Stimulated activated CD8-positive, alpha-beta memory T cell treated with anti-CD3 and anti-CD28 coated beads, Interleukin-15, amount 100 ng/mL, for 1 hour (primary cell): ENCODE results near the gene CYB5A.

Experiments used
- DNase-seq: peaks from one replicate; pipeline ENCODE4 v3.0.0-alpha.2; 2020; ENCODE audit warnings: low read depth

CYB5A gene

DNA sequence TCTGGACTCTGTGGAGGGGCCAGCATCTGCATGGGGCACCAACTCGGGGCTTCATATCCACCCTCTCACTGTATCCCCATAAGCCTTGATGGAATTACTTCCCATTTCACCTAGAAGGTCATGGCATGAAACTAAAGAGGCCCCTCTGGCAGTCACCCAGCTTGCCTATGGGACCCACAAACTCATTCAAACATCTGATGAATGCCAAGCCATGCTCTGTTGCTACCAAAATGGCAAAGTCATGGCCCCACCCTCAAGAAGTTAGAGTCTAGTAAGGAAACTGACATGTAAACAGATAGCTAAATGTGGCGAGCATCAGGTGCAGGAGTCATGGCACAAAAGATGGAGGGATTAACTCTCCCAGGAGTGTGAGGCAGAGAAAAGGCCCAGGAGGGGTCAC lies 14.5 kb downstream of the CYB5A start:
- no peak for DNase-seq

DNA sequence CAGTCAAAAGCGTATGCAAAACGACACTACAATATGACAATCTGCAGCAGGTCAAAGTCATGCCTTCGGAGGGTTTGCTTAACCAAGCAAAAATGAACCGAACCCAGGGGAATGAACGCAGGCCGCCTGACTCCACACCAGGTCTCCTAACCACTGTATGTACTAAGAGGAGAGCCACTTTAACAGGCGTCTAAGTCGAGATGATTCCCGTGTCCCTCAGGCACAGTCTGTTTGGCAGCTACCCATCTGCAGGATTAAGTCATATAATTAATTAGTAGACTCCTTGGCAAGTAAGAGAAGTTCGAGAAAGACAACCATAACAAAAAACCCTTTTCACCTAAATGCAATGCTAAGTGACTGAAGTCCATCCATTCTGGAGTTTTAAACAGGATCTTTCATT lies 15.2 kb downstream of the CYB5A start:
- DNase-seq, result no peak

DNA sequence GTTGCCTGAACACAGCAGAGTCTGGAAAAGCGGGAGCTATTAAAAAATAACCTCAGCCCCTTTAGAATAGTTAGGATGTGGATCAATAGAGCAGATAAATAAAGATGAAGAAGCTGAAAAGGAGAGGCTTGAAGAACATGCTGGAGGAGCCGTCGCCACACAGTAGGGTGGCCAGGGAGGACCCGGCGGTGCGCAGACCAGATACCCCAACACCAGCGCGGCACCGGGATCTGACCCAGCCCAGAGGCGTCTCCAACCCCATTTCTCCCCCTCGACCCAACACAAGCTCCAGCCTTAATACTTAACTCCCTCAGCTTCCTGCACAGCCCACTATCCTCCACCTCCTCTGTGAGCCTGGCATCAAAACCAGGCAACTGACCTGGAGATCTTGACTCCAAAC lies 16.0 kb downstream of the CYB5A start:
- no peak for DNase-seq

DNA sequence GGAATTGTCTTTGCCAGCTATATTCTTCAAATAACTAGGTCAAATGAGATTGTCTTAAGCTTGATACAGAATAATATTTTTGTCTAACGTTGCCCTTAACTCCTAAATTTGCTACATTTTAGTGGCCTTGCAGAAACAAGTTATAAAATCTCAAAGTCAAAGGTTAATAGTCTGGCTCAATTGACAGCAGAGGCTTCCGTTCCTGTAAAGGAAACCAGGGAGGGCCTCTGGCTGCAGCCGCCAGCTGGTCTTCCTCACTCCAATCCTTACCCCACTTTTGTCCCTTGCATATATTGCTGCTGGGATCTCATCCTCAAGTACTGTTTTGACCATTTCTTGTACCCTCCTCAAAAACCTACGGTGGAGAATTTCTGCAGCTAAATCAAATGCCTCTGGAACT lies 17.1 kb downstream of the CYB5A start:
- DNase-seq, result no peak

DNA sequence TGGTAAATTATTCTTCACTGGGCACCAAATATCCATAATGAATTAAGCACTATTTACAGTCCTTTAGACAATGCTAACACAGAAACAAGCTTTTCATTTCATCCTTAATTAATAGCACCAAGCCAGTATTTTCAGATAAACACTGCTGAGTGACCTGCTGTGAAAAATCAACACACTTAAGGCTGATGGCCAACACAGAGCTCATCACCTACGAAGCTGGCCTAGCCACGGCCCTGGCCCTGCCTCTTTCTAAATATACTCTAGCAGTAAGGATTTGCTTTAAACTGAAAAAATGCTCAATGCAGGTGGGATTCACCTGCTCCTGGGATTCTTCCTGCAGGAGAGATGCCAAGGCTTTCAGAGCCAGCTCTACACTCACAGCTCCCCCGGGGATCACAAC lies 18.4 kb downstream of the CYB5A start:
- no peak for DNase-seq

DNA sequence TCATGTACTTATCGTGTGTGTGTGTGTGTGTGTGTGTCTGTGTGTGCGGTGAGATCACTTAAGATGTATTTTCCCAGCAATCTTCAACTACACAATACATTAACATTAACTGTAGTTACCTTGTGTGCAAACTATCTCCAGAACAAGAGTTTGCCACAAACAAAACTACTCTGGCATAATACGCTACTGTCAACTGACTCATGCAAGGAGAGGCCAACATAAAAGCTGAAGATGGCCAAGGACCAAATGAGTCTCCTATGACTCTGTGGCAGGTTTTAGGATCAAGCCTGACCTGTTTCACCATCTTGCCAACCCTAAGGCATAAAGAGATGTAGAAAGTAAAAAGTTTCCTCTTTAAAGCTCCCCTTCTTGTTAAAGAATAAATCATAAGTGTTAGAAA lies 20.1 kb downstream of the CYB5A start:
- DNase-seq, result no peak

DNA sequence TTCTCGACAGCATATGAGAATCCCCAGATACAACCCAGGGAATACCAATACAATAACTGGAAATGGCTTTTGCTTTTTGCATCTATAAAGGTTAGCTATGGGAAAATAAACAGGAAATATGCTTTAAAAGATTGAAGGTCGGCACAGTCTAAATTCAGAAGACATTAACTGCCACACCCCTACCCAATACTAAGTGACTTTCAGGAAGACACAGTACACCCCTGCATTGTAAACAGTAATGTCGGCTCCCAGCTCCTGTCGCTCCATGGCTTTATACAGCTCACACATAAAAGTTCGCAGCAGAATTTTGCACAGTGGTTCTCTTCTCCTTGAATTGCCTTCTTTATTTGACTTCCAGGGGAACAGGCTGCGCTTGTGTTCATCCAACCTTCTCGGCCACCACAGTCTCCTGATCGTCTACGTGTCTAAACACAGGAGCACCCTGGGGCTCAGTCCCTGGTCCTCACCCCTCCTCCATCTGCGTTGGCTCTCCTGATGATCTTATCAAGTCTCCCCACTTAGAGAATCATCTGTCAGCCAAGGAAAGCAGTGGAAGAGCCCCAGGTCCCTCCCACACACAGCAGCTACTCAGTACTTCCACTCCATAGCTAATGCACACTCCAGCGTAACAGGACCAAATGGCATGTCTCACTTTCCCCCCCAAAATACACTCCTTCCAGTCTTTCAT lies 22.7 kb downstream of the CYB5A start:
- DNase-seq, result no peak

DNA sequence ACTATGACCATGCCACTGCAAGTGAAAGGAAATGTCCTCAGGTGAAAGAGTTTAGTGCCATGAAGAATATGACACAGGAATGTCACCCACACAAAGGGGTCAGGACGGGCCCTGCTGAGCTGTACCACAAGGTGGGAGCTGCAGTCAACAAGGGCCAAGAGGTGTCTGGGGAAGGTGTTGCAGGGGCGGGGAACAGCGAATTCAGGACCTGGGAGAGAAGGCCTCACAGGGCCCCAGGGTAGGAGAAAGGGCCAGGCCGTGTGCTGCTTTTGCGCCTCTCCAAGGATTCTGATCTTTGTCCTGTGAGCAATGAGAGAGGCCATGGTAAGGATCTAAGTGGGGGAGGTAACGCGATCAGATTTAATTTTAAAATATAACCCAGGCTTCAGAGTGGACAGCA lies 23.6 kb downstream of the CYB5A start:
- no peak for DNase-seq

DNA sequence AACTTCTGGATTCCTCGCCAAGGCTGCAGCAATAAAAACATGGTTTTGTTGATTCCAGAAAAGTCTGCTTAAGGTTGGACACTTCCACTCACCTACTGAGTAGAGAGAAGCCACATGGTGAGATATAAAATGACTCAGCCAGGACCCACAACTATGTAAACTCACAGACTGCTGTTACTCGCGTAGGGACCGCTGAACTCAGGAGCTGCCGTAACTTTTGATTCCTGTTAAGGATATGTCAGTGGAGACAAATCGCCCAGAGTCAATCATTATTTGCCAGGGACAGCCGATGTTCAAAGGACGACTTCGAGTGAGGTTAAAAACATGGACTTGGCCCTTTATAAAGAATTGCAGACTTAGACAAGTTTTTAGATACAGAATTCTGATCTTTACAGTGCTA lies 25.6 kb downstream of the CYB5A start:
- DNase-seq, result no peak

DNA sequence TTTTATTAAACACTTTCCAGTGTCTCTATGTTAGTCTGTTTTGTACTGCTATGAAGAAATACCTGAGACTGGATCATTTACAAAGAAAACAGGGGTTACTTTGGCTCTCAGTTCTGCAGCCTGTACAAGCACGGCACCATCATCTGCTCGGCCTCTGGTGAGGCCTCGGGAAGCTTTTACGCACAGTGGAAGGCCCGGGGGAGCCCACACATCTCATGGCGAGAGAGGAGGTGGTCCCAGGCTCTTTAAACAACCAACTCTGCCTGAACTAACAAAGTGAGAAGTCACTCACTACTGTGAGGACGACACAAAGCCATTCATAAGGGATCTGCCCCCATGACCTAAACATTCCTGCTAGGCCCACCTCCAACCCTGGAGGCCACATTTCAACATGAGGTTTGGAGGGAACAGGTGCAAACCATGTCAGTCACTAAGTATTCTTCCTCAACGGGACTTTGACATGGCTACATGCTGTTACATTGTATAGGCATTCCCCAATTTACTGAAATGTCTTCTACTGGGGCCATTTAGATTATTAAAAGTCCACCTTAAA lies 26.1 kb downstream of the CYB5A start:
- DNase-seq, result no peak

DNA sequence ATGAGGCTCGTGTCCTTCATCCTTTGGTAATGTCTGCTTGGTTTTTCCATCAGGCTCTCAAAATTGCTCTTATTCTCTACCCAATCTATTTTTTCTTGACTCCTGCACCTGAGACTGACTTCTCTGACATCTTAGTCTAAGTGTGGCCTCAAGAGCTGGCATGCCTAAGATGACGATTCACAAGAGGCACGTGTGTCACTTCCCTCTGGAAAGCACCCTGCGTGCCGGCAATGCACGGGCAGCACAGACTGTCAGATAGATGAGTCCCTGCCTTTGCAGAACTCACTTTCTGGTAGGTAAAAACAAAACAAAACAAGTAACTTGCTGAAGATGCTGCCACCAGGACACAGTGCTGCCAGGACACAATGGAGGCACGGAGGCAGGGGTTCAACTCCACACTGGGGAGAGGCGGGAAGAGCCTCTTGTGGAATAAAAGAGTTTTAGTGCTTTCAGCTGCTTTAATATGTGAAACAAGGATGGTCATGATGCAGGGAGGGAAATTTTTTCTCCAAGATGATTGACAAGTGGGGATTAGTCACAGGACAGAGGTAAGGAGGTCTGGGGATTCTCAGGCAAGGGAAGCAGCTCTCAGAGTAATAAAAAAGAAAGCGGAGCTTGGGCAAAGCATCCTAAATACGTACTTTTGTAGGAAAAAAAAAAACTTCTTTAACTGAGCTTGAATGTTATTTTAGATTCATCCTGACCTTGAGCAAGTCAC lies 27.3 kb downstream of the CYB5A start:
- DNase-seq, result no peak

DNA sequence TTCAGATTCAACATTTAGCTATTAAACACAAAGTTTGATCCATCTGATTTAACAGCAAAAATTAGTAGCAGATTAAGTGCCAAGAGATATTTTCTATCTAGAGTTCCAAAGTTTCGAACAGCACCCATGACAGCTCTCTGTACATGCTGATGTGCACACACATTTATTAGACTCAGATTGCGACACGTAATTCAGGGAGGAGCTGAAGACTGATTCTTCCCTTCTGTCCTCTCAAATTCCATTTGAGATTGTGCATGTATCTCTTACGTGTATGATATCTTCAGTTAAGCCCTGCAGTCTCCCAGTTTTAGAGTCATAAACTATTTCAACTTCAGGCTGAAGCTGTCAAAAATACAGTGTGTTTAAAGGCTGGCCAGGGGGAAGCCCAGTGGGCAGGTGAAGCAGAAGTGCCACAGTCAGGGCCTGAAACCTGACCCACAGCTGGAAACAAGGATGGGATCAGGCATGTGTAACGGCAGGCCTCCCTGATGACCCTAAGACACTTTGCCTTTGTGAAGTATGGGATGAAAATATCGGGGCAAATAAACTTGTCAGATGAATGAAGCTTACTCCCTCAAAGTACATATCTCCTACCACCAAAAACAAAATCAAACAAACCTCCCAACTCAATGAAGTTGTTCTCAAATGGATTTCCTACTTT lies 30.6 kb downstream of the CYB5A start:
- no peak for DNase-seq

DNA sequence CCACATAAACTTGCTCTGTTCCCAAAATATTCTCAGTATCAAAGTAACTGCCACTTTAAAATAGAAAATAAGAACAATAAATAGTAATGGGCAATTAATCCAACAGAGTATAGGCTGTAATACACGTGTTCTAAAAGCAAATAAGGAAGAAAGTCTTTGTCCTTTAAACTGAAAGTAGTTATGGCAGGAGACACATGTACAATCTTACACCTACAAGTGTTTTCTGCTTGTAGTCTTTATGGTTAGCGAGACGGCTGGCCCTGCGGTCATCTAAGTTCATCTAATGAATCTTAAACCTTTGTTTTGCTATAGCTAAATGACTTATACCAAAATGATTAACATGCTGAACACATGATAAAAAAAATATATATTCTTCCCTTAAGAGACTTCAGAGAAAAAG lies 32.4 kb downstream of the CYB5A start:
- no peak for DNase-seq

DNA sequence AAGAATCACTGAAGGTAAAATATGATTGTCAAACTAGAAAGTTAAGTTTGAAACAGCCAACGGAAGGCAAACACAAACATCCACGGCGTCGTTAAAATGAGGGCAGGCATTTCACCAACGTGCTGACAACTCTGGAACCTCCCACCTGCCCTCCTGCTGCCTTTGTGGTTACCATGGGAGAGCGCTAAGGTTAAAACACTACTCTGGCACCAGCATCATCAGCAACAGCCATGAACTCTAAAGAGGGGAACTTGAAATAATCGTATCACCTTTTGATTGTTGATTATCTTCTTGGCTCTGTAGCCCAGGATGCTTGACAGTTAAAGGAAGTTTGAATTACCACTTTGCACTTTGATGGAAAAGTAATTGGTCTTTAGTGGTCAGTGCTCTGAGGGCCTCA lies 34.7 kb downstream of the CYB5A start:
- DNase-seq, result no peak

DNA sequence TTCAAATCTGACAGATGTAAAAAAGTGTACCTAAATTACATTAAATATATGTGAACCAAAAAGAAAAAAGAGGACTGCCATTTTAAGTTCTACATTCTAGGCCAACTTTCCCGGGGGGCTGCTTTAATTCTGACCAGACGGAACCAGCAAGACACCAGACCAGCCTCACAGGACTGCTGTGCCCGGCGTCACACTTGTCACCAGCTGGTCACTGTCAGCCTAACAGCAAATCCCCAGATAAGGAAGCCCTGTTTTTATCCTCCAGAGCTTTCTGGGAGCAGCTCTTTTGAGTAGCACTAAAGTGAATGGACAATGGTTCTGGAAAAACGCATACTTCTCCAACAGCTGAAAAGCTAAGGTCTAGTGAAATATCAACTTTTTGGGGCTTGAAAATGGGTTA lies 35.6 kb downstream of the CYB5A start:
- no peak for DNase-seq

DNA sequence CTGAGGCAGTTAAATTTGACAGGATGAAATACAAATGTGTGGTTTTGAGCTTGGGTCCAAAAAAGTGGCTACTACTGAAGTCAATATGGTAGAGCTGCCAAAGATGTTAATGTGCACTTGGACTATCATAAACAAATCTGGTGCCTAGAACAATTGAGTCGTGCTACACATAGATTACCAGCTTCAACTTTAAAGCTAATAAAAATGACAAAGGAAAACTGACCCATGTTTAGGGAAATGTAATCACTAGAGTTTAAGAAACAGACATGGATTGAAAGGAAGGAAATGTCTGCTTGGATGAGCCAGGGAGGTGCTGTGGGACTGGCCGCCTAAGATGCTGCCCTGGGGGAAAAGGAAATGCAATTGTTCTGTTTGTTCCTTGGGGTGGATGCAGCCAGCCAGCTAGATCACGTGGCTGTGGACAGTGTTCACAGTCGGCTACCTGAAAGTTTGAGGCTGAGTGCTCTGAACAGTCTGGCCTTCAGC lies 36.6 kb downstream of the CYB5A start:
- no peak for DNase-seq

DNA sequence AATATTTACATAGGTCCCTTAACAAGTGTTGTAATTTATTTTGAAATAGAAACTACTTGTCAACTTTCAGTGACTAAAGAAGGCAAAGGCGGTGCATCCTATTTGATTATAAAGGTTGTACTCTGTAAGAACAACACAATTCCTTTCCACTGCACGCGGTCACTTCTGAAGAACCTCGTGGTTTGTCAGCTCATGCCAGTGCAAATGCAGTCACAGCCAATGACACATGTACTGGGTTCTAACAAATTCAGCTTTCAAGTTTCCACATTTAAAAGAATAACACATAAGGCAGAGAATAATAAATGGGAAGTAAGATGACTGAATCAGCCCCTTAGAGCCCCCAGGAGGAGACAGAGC lies 39.7 kb downstream of the CYB5A start:
- DNase-seq, result no peak

DNA sequence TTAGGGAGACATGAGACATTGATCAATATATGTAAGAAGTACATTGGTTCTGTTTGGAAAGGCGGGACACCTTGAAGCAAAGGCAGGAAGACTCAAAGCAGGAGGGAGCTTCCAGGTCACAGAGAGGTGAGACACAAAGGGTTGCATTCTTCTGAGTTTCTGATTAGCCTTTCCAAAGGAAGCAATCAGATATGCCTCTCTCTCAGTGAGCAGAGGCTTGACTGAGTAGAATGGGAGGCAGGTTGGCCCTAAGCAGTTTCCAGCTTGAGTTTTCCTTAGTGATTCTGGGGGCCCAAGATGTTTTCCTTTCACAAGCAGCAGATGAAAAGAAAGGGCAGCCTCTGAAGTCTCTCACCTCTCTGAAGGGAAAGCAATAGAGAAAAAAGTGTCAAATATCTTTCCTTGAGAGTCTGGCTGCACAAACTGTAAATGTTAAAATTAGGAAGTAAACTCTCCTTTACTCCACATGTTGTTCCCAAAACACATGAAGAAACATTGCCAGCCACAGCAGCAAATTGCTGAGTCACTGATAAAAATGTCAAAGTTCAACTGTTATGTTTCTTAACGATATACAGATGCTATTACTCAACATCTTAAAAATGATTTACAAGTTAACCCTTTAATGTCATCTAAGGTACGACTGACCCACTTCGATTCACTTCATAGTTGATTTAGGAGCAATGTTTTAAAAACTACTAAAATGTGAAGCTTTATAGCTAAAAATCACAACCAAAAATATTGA lies 40.3 kb downstream of the CYB5A start:
- DNase-seq, result no peak

DNA sequence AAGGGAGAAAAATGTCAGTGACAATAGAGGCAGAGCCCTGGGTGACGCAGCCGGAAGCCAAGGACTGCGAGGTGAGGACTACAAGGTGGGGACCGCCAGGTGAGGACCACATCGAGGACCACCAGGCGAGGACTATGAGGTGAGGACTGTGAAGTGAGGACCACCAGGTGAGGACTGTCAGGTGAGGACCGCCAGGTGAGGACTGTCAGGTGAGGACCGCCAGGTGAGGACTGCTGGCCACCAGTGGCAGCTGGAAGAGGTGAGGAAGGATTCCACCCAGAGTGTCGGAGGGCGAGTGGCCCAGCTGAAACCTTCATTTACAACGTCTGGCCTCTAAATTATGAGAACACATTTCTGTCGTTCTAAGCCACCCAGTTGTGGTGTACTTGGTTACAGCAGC lies 41.6 kb downstream of the CYB5A start:
- DNase-seq, result no peak

DNA sequence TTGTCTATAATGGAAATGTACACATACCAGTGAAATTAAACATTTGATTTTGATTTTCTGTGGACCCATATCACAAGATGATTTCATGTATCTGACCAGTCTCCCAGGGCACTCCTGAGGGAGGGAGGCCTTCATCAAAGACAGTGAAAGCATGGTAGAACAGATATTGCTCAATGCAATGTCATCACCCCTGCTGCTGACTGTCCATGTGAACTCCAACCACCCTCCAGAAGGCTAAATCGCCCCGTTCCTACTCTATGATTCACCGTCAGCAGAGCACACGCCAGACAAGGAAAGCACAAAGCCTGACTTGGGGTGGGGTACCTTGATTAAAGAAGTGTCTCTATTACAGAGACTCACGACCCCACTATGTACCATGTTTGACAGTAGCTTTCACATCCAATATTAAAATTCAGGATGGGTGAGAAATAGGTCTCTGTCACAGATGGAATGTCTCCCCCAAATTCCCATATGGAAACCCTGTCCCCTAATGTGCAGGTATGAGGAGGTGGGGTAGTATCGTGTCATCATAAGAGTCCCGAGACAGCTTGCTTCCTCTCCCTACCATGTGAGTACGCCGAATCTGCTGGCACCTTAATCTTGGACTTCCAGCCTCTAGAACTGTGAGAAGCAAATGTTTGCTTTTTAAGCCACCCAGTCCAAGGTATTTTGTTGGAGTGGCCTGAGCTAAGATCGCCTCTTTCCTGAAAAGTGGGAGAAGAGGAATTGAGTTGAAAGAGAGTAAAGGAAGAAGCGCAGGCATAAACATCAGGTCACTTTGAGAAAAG lies 42.4 kb downstream of the CYB5A start:
- DNase-seq, result no peak

DNA sequence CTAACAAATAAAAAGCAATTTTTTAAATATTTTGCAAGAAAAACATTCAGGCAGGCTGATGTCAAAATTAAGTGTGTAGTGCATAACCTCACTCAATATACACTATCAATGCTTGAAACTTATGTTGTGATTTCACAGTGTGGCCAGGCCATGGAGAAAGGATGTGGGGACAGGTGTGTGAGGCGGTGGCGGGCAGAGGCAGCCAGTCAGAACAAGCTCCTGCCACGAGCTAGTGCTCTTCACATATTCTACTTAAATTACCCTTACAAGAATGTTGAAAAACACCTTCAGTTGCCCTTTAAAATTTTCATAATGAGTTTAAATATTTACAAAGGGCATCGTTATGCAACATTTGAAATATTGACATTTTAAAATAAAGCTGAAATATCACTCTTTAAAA lies 43.2 kb downstream of the CYB5A start:
- DNase-seq, result no peak

DNA sequence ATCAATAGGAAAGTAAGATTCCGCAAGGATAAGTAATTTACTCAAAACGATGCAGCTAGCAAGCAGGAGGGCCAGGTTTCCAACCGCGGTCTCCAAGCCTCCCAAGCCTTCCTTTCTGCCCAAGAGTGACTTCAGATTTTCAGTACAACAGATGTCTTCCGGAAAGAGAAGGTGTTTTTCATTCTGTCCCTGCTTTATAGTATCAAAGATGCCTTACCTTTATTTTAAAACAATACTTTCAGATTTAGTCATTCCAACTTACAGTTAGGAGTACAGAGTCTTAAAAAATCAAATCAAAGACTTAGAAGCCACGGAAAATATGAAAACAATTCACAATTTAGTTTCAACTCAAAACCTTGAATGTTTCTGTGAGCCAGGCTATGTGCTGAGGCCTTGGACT lies 43.6 kb downstream of the CYB5A start:
- DNase-seq, result no peak
